ENCODE data around the gene C2orf49.

DNA sequence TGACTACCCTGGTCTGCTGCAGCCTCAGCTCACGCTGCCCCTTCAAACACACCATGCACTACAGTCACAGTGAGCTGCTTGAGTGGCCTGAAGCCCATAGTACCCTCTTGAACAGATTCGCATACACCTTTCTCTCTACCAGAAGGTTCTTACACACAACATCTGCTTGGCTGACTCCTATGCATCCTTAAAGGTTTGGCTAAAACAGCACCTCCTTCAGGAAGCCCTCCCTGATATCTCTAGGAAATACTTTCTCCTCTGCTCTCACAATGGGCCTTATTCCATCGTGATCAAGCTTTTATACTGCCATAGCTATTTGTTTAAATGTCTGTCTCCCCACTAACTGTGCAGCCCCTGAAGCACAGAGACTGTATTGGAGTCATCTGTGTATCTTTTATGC is 39.3 kb upstream of the C2orf49 start:
- TF ChIP-seq POLR2A (IDR thresholded peaks at IDR 0.05; ENCODE audit: low read depth, low read length) (no peak), POLR2AphosphoS5 (IDR thresholded peaks at IDR 0.05; ENCODE audit: low read depth, low read length) (no peak), TAF1 (IDR thresholded peaks at IDR 0.05; ENCODE audit: borderline replicate concordance, low read depth, low read length) (no peak)

All from GM12892 (cell line).